ENCODE results near the gene STMN1.

GRCh38 chr1:25948641-25949040, 42.4 kb upstream of the STMN1 start:
- TF ChIP-seq JUNB (IDR thresholded peaks at IDR 0.05) = no peak
- no peak for TF ChIP-seq POLR2A (IDR thresholded peaks at IDR 0.05; ENCODE audit: low read length)
- TF ChIP-seq CTCF (IDR thresholded peaks at IDR 0.05) = no peak
- no peak for TF ChIP-seq CHD2 (IDR thresholded peaks at IDR 0.05; ENCODE audit: low read length, partially characterized antibody)

Measured in A549 (cell line).